Lower leg skin (tissue), 4 donors: ENCODE measurements around the gene PTCHD1. TPM values are rescaled to one million over a fixed set of nuclear protein-coding genes. Genes with fewer than 3 reads are reported as not detected.

Experiments used
- DNase-seq, 2 donors: peaks; one replicate each; pipeline ENCODE4 v3.0.0-alpha.2; 2019; ENCODE audit warnings: low spot score in 2 of 2
- H3K4me3 ChIP-seq: fragments of 200-600 bp; sonication (generic); 2 replicates; pipeline ENCODE4 v1.5.1; 2017; ENCODE audit warnings: mild to moderate bottlenecking, low read depth; ENCODE audit not compliant: poor library complexity, severe bottlenecking
- CTCF ChIP-seq, 3 donors: fragments of 450-650 bp; IDR thresholded peaks; one replicate each; pipeline ENCODE4 v1.5.1; 2016; ENCODE audit warnings: antibody characterized with exemption in 3 of 3, mild to moderate bottlenecking in 3 of 3, moderate library complexity in 2 of 3
- POLR2A ChIP-seq, 2 donors: fragments of 450-650 bp; IDR thresholded peaks; one replicate each; pipeline ENCODE4 v1.6.1; 2016 to 2017; ENCODE audit warnings: antibody characterized with exemption in 2 of 2, mild to moderate bottlenecking in 1 of 2, moderate library complexity in 1 of 2
- WGBS, 2 donors: methylation state at CpG; one replicate each; pipeline ENCODE4 v1.1.5; 2018; 5-methylcytosine and 5-hydroxymethylcytosine counted together
- intact Hi-C: fragments of 100-400 bp; cut with DNase I; formaldehyde crosslinking; loops from one replicate; pipeline ENCODE4 v1.15.0; 2023; ENCODE audit warnings: low total_unique reads
- total RNA-seq, 4 donors: library from RNA; depleted of rRNA; stranded (reverse); fragments of >200 nt; gene quantifications; one replicate each; pipeline ENCODE4 v1.1.0, GENCODE V29; 2016

Gene PTCHD1
- total RNA-seq, 4 donors from 2014 or later: 0.07 to 0.13 (median 0.08) TPM; not detected in 1

- intact Hi-C loops: no loop called here
- WGBS, 2 donors: 19 to 24% methylated on average over 11 of the region's 11 CpGs
- no peak overlapping the region for H3K4me3 ChIP-seq
- DNase-seq: no peak
- TF ChIP-seq CTCF (IDR thresholded peaks at IDR 0.05) (no peak), POLR2A (IDR thresholded peaks at IDR 0.05) (no peak)
These were observed 2.9 kb upstream of the PTCHD1 start for GRCh38 chrX:23331701-23332100.

GRCh38 chrX:23332101-23332887 is 2.4 kb upstream of the PTCHD1 start:
- H3K4me3 ChIP-seq: no peak overlapping the region
- WGBS, 2 donors: 1 to 33% methylated on average over 32 to 42 of the region's 42 CpGs
- no peak for TF ChIP-seq POLR2A (IDR thresholded peaks at IDR 0.05)
- no peak for TF ChIP-seq CTCF (IDR thresholded peaks at IDR 0.05)
- intact Hi-C loops: no loop called here
- no peak for DNase-seq

GRCh38 chrX:23332888-23333821 is 1.5 kb upstream of the PTCHD1 start:
- H3K4me3 ChIP-seq: no peak overlapping the region
- 0 to 24% methylated on average over 4 to 60 of the region's 75 CpGs for WGBS, 2 donors
- intact Hi-C loops: no loop called here
- no peak for DNase-seq
- TF ChIP-seq POLR2A (IDR thresholded peaks at IDR 0.05) (no peak), CTCF (IDR thresholded peaks at IDR 0.05) (no peak)

- TF ChIP-seq POLR2A (IDR thresholded peaks at IDR 0.05) (no peak), CTCF (IDR thresholded peaks at IDR 0.05) (no peak)
- intact Hi-C loops: no loop called here
- no peak for DNase-seq
- WGBS, 2 donors: 3 to 37% methylated on average over 30 to 42 of the region's 54 CpGs
- H3K4me3 ChIP-seq: no peak overlapping the region
These were observed 668 bp upstream of the PTCHD1 start for GRCh38 chrX:23333842-23334520.

- intact Hi-C loops: no loop called here
- no peak for DNase-seq
- WGBS, 2 donors: 41% methylated on average over 41 of the region's 63 CpGs; no CpG with 5 or more reads in 1 of the 2 donors
- TF ChIP-seq CTCF (IDR thresholded peaks at IDR 0.05) (no peak), POLR2A (IDR thresholded peaks at IDR 0.05) (no peak)
- no peak overlapping the region for H3K4me3 ChIP-seq
These were observed 165 bp upstream of the PTCHD1 start for GRCh38 chrX:23334521-23334847.
